HG02588 (cell line): ENCODE measurements around the gene CGB3.
A peak's percentile ranks its signal among the peaks of the same experiment; 100 is the strongest.

ENCODE experiments used
- ATAC-seq: cut with Tn5 transposase; IDR thresholded peaks from one replicate; pipeline ENCODE4 v1.9.1; 2021; ENCODE audit warnings: mild to moderate bottlenecking, moderate library complexity; ENCODE audit not compliant: unreplicated experiment

The CGB3 gene

DNA sequence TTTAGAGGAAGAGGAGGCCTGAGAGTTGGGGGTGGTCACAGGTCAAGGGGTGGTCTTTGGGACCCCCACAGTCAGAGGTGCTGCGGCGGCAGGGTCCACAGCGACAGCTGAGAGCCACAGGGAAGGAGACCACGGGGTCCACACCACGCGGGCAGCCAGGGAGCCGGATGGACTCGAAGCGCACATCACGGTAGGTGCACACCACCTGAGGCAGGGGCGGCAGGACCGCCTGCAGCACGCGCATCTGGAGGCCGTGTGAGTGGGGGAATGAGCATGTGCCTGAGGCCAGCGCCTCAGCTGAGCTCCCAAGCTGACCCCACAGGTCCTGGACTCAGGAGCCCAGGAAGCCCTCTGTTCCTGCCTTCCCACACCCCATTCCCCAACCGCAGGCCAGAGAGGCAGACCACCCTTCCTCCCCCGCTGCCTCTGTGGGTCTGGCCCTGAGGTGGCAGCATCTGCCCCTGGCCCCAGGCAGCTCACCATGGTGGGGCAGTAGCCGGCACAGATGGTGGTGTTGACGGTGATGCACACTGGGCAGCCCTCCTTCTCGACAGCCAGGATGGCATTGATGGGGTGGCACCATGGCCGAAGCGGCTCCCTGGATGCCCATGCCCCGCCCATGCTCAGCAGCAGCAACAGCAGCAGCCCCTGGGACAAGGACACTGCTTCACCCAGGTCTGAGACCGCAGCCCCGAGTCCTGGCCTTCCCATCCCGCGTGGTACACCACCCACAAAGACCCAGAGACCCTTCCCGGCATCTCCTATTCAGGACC lies 7.9 kb downstream of the CGB3 start:
- ATAC-seq: no peak

DNA sequence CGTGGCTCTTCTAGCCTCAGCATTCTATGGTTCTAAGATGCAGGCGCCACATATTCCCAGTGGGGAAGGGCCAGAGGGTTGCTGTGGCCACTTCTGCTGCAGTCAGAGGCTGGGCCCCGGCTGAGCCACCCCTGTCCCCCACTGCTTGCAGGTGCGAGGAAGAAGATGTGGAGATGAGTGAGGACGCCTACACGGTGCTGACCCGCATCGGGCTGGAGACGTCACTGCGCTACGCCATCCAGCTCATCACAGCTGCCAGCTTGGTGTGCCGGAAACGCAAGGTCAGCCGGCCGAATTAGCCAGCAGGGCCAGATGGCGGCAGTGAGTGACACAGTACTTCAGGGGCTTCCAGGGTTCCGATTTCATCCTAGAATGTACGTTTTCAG lies 9.3 kb downstream of the CGB3 start:
- ATAC-seq: no peak

DNA sequence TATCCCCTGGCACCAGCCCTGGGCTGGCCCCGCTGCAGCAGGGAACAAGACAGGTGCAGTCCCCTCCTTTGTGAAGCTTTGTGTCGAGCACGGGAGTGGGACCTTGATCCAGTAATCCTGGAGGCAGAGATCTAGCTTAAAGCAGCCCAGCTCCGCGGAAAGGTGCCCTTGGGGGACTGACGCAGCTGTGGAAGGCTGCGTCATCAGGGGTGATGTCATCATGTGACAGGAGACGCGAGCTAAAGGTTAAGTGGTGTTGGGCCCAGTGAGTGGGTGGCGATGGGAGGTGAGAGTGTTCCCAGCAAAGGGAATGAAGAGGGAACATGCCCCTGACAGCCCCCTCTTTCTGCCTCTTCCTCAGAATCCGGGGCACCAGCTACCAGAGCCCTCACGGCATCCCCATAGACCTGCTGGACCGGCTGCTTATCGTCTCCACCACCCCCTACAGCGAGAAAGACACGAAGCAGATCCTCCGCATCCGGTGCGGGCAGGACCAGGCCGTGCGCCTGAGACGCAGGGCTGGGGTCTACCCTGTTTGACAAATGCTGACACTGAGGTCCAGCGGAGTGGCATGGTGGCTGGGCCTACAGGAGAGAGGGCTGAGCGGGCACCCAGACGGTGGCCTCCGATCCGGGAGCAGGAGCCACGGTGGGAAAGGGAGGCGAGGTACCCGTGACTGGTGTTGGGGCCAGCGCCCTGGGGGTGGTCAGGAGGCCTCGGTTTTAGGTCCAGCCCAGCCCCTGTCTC lies 9.8 kb downstream of the CGB3 start:
- ATAC-seq: no peak

DNA sequence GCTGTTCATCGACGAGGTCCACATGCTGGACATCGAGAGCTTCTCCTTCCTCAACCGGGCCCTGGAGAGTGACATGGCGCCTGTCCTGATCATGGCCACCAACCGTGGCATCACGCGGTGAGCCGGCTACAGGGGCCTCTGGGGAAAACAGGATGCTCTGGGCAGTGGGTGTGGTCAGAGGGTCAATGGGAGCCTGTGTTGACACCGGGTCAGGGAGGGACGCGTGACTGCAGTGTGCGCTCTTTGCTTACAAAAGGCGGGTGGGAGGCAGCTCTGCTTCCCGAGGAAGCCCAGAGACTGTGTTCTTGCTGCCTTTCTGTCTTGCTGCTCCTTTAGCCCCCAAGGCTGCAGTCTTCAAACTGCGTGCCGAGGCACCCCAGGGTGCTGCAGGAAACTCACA lies 12.9 kb downstream of the CGB3 start:
- ATAC-seq: no peak

DNA sequence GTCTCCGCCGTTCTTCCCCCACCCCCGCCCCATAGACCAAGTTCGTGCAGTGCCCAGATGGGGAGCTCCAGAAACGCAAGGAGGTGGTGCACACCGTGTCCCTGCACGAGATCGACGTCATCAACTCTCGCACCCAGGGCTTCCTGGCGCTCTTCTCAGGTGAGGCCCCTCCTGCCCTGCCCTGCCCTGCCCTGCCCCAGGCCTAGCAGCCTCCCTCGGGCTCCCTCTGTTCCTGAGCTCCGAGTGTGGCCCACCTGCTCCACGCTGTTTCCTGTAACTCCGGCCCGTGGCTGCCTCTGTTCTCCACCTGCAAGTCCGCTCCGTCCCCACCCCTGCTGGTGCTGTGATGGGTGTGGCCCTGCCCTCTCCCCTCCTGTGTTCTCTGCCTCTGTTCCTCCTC lies 13.7 kb downstream of the CGB3 start:
- ATAC-seq: no peak

DNA sequence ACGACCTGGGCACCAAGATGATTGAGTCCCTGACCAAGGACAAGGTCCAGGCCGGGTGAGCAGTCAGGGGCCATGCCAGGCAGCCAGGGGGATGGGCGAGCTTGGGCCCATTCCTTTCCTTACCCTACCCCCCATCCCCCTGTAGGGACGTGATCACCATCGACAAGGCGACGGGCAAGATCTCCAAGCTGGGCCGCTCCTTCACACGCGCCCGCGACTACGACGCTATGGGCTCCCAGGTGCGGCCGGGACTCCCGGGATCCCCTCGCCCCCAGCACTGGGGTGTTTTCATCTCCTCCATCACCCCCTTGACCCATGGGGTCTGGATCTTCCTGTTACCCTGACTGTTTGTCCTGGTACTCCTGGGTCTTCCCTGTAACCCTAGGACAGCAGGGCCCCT lies 14.3 kb downstream of the CGB3 start:
- no peak for ATAC-seq

DNA sequence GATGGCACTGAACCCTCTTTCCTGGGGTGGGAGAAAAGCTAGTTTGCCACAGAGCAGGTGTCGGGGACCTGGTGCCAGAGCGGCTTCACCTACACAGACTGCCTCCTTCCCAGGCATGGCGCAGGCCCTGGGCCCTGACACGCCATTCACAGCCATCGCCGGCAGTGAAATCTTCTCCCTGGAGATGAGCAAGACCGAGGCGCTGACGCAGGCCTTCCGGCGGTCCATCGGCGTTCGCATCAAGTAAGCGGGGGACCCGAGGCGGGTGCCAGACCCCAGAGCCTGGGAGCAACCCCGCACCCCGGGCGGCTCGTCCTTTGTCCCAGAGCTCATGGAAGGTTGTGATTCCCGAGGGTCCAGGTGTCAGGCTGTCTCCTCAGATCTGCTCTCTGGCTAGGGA lies 17.2 kb downstream of the CGB3 start:
- ATAC-seq: no peak

DNA sequence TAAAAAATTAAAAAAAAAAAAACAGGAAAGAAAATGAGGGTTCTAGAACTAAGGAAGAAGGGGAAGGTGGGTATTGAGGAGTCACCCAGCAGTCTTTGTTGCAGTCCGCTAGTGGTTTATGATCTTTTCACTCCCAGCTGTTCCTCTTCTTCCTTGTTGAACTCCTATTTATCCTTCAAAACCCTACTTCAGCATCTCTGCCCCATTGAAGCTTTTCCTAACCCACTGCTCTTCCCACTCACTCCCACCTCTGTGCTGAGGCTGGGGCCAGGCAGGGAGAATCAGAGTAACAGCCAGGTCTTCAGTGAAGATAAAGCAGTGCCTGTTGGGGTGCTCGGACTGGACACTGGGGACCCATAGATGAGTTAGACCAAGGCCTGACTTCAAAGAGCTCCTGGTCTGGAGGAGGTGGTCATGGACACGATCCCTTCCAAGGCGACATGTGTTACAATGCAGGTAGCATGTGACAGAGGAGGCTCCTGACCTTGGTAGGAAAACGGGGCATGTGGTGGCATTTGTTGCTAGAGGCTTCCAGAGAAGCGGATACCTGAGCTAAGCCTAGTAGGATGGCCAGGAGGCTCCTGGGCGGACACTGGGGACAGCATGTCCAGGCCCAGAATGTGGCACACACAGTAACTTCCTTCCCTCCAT lies 19.0 kb downstream of the CGB3 start:
- ATAC-seq: no peak

DNA sequence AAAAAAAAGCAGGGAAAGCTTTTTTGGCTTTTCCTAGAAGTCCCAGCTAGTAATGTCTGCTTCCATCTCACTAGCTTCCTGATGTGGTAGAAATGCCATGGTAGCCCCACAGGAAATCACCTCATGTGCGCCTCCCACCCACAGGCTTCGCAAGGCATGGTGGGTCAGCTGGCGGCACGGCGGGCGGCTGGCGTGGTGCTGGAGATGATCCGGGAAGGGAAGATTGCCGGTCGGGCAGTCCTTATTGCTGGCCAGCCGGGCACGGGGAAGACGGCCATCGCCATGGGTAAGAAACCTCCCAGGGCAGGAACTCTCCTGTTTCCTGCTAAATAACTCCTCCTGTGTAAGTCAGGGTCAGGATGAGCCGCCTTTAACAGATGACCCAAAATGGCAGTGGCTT lies 20.0 kb downstream of the CGB3 start:
- ATAC-seq: no peak

DNA sequence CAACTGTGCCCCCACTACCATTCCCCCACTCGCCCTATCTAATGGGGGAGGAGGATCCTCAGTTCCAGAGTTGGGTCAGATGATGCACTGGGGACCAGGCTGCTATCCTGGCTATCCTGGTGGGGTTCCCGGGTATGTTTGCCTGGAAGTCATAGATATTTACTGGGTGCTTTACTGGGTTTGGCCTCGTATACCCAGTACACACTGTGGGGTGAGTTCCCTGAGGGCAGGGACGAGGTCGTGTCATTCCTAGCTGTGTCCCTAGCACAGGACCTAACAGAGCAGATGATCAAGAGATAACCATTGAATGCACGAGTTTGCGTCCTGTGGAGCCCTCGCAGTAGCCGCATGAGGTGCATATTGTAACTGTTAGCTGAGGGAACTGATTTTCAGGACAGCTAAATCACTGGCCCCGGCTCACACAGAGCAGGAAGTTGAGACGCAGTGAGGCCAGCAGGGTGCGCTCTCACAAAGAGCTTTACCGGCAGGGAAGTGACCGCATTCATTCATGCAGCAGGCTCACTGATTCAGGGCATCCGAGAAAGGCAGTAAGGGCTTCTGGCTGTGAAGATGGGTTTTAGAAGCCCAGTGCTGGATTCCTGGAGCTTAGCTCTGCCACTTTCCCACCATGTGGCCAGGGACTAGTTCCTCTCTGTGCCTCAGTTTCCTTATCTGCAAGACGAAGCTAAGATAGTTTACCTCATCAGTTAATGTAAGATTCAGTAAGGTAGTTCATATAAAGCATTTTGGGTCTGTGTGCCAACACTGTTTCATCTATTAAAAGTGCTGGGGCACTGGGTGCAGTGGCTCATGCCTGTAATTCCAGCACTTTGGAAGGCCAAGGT lies 24.4 kb downstream of the CGB3 start:
- ATAC-seq: no peak

DNA sequence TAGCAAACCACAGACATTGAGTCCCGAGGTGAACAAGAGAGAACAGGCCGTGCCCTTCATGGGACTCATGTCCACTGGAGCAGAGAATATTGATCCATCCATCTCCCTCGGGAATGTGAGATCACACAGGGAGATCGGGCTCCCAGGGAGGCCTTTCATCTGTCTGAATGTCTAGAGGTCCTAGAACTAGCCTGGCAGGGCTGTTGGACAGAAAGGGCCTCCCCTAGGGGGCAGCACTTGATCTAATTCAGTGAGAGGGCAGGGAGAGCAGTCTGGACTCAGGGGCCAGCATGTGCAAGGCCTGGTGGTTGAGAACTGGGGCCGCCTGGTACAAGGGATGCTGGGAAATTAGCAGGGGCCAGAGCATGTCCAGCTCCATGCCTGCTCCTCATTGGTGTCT lies 26.2 kb downstream of the CGB3 start:
- no peak for ATAC-seq

DNA sequence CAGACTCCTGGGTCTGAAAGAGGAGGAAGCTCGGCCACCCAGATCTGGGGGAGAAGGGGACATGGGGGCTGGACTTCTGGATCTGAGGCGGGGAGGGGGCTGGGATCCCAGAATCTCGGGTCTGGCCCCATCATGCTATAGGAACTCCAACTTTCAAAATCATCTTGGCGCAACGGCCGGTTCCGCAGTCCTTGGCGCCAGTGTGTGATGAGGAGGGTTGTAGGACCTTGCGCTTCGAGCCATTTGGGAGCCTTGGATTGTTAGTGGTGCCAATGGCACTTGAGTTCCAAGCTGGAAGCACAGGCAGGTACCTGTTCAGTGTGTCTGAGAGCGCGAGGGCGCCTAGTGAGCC lies 30.1 kb downstream of the CGB3 start:
- no peak for ATAC-seq

DNA sequence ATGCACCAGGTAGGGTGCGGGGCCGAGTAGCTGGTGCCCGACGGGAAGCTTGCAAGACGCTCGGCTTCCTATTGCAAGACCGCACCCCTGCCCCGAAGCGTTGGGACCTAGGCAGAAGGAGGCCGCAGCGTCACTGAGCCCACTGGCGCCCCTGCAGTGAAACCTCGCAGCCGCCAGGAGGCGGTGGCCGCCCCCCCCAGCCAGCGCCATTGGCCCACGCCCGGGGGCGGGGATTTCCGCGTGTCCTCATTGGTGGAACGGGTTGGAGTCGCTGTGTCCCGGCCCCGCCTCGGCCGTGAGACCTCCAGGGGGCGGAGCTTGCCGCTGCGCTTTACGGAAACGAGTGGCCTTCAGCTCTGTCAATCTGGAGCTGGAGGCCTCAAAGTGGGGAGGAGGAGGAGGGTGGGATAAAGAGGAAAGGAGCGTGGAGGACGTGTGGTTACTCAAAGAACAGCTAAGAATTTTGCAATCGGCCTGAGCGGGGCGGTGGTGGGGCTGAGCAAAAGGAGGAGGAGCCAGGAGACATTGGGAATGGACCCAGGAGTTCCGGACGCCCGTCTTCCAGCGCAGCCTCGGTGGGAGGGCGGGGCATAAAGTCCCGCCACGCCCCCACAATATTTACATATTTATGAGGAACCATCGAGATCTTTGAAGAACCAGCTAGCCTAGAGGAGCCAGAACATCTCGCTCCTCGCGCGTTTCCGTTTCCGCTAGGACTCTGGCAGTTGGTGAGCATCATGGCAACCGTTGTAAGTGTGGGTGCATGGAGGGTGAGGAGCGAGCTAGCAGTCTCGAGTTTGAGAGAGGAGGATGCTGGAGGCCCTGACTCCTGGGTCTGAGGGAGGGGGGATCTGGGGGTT lies 30.7 kb downstream of the CGB3 start, which contains the start of the genes GYS1 and RUVBL2:
TSS of gene GYS1 (minus strand) at position 135 of the 860 bp plus-strand sequence. CDS start 197 bp downstream, outside the sequence.
TSS of gene RUVBL2 (plus strand) at position 713 of the 860 bp plus-strand sequence. CDS start at position 738, 25 bp downstream.
- peak; percentile 84 for ATAC-seq

DNA sequence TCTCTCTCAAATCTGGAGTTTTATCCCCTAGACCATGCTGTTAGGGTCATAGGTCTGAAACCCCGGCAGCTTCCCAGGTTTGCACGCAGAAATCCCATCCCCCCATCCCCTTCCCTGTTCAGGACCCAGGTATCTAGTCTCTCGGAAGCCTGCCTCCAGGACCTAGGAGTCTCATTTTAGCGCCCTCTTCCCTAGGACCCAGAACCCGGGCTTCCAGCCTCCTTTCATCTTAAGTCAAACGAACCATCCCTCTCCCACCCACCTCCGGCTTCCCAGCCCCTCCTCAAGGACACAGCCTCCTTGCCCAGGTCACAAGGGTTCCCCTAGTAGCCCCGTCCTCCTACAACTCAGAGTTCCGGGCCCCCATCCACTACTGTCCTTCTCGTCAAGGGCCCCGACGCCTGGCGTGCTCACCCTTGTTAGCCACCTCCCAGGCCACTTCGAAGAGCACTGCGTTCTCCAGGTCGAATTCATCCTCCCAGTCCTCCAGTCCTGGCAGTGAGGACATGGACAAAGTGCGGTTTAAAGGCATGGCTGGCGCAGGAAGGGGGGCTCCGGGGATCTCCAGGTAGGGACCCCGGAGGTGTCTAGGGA lies 31.5 kb downstream of the CGB3 start:
- no peak for ATAC-seq

DNA sequence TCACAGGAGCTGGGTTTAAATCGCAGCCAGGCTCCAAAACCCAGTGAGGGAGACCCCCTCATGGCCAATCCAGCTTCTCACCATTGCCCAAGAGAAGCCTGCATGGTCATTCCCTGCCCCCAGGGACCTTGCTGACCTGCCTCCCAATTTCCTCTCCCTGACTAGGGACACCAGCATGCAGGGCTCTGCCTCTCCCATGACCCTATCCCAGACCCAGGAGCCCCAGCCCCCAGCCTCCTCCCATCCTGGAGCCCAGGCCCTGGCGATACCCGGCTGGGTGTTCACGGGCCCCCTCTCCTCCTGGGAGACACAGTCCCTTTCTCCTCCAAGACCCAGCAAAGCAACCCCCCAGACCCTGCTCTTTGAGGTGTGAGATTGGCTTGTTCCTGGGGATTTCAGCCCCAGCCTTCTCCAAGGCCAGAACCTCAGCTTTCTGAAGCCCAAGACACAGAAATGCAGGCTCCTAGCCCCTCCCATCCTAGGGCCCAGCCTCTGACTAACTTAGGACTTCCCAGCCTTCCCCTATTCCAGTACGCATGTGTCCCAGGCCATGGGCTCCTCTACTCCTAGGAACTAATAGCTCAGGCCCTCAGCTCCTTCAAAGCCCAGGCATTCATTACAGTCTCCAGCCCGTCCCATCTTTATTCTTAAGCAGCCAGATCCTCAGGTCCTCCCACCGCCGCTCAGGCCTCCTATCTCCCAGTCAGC lies 32.1 kb downstream of the CGB3 start:
- no peak for ATAC-seq

DNA sequence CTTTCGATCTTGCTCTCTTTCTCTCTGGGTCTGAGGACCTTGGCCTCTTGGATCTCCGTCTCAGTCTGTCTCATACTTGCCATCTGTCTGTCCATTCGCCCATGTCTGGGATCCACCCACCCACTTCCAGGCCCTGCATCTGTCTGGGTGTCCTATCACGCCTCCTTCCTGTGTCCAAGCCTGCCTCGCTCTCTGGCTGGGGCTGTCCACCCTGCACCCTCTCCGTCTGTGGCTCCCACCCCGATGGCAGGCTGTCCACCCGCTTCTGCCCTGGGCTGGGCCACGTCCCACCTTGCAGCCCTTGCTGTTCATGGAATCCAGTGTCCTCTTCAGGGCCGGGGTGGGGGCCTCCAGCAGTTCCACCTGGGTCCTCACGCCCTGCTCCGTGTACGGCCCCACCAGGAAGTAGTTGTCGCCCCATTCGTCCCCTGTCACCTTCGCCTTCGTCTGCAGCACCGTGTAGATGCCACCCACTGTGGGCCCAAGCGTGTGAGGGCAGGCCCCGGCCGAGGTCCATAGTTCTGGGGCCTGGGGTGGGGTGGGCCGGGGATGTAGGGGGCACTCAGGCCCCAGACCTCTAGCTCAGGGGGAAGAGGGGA lies 33.0 kb downstream of the CGB3 start:
- ATAC-seq: no peak

DNA sequence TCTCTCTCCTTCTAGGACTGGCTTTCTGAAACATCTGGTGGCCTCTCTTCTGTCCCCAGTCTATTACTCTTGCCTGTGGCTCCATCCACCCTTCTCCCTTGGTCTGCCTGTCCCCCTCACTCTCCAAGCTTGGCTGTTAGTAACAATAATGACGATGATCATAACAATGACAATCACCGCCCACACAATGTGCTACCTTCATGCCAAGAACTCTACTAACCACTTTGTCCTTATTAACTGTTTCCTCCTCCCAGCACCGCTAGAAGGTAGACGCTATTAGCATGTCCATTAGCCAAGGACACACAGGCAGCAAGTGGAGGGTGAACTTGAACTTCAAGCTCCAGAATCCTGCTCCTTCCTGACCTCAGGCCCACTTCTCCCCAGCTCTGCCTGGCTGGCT lies 33.7 kb downstream of the CGB3 start:
- no peak for ATAC-seq

DNA sequence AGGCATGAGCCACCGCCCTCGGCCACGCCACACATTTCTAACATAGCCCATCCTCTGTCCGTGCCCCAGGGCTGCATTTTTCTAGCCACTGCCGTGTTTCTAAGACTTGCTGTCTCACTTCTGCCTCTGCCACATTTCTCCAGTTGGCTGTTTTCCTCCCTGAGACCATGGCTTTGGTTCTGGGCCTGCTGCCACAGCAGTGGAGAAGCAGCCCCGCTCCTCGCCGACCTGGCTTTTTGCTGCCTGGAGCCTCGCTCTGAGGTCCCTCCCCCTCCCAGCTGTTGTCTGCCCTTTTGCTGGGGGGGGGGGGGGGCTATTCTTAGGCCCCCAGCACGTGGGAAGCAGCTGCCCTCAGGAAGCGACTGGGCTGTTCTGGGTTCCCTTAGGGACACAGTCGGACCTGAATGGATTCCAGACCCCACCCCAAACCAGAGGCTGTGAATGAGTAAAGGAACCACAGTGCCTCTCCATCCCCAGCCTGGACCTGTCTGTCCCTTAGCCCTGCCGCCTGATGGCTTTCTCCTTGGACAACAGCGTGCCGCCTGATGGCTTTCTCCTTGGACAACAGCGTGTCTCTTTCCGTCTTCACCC lies 34.3 kb downstream of the CGB3 start:
- ATAC-seq: no peak
